Measurements from ENCODE around the gene SLC2A13. TPM values are rescaled to one million over a fixed set of nuclear protein-coding genes. Genes with fewer than 3 reads are reported as not detected.

Gene SLC2A13
- total RNA-seq, 1 experiment from 2014 or later, result 1.6 TPM

- H3F3A ChIP-seq (ENCODE audit: insufficient read depth, low read depth), result no peaks in the 10 kb centered on the region
- H3K4me1 ChIP-seq (replicated peaks; ENCODE audit: insufficient read depth), result no peaks in the 10 kb centered on the region
- CTCF ChIA-PET, result no interaction called here
- no peaks in the 10 kb centered on the region for H3K36me3 ChIP-seq (ENCODE audit: low read depth)
- H3K9me3 ChIP-seq (ENCODE audit: insufficient read depth, low read depth), result no peaks in the 10 kb centered on the region
- DNase-seq, result no peak
- no peak overlapping the region for H2AFZ ChIP-seq
- H3K4me3 ChIP-seq, result no peak overlapping the region
- no peaks in the 10 kb centered on the region for H3K27me3 ChIP-seq (ENCODE audit: insufficient read depth, low read depth)
- H3K79me2 ChIP-seq (ENCODE audit: low read depth), result no peaks in the 10 kb centered on the region
- H3K27ac ChIP-seq, result no peak overlapping the region
- no peaks in the 10 kb centered on the region for H4K20me1 ChIP-seq (ENCODE audit: insufficient read depth)
- intact Hi-C loops (cut with micrococcal nuclease; ENCODE audit: unreplicated experiment), result no loop called here
- H3K9me2 ChIP-seq (ENCODE audit: insufficient read depth), result 0 out of 2 replicates have a peak, but pooled peaks cover 3% of the 10 kb centered on the region
- BruUV-seq (replicated peaks), result no TSS peak
- TF ChIP-seq EZH2 (IDR thresholded peaks at IDR 0.05; ENCODE audit: low read depth), result no peak
- POLR2A ChIA-PET (ENCODE audit: unreplicated experiment), result interaction anchor here (0.7 kb wide), 1 partner anchor 19 kb away, joined by 4 read pairs; no protein-coding TSS in a partner anchor
- H3K4me2 ChIP-seq, result no peak overlapping the region
Measured at GRCh38 chr12:40058721-40059190, 47.1 kb downstream of the SLC2A13 start.

- TF ChIP-seq EZH2 (IDR thresholded peaks at IDR 0.05; ENCODE audit: low read depth) (no peak), CTCF (conservative IDR thresholded peaks at IDR 0.05) (no peak)
- Histone ChIP-seq H2AFZ (no peak overlapping the region), H3K9me3 (ENCODE audit: insufficient read depth, low read depth) (no peaks in the 10 kb centered on the region), H3K79me2 (ENCODE audit: low read depth) (no peaks in the 10 kb centered on the region), H3K9me2 (ENCODE audit: insufficient read depth) (0 out of 2 replicates have a peak, but pooled peaks cover 3% of the 10 kb centered on the region), H4K20me1 (ENCODE audit: insufficient read depth) (no peaks in the 10 kb centered on the region), H3K36me3 (ENCODE audit: low read depth) (no peaks in the 10 kb centered on the region), H3K27me3 (ENCODE audit: insufficient read depth, low read depth) (no peaks in the 10 kb centered on the region), H3K4me1 (replicated peaks; ENCODE audit: insufficient read depth) (no peaks in the 10 kb centered on the region), H3K4me3 (no peak overlapping the region), H3K27ac (no peak overlapping the region), H3K4me2 (no peak overlapping the region), H3F3A (ENCODE audit: insufficient read depth, low read depth) (no peaks in the 10 kb centered on the region)
- ChIA-PET POLR2A (ENCODE audit: unreplicated experiment) (interaction anchor here (0.6 to 0.7 kb wide), 2 partner anchors 163 to 184 kb away, joined by 4 to 5 read pairs; no protein-coding TSS in a partner anchor), CTCF (no interaction called here)
- BruUV-seq (replicated peaks), result no TSS peak
- intact Hi-C loops (cut with micrococcal nuclease; ENCODE audit: unreplicated experiment), result no loop called here
- no peak for DNase-seq
Measured at GRCh38 chr12:40056373-40056772, 49.5 kb downstream of the SLC2A13 start.

GRCh38 chr12:40055776-40056175 lies 50.1 kb downstream of the SLC2A13 start:
- Histone ChIP-seq H3K79me2 (ENCODE audit: low read depth) (no peaks in the 10 kb centered on the region), H3K4me2 (no peak overlapping the region), H3K4me3 (no peak overlapping the region), H3K27me3 (ENCODE audit: insufficient read depth, low read depth) (no peaks in the 10 kb centered on the region), H3K36me3 (ENCODE audit: low read depth) (no peaks in the 10 kb centered on the region), H3K27ac (no peak overlapping the region), H2AFZ (no peak overlapping the region), H3K9me2 (ENCODE audit: insufficient read depth) (0 out of 2 replicates have a peak, but pooled peaks cover 3% of the 10 kb centered on the region), H3K9me3 (ENCODE audit: insufficient read depth, low read depth) (no peaks in the 10 kb centered on the region), H3F3A (ENCODE audit: insufficient read depth, low read depth) (no peaks in the 10 kb centered on the region), H4K20me1 (ENCODE audit: insufficient read depth) (no peaks in the 10 kb centered on the region), H3K4me1 (replicated peaks; ENCODE audit: insufficient read depth) (no peaks in the 10 kb centered on the region)
- ChIA-PET CTCF (no interaction called here), POLR2A (ENCODE audit: unreplicated experiment) (no interaction called here)
- DNase-seq, result no peak
- no TSS peak for BruUV-seq (replicated peaks)
- TF ChIP-seq EZH2 (IDR thresholded peaks at IDR 0.05; ENCODE audit: low read depth) (no peak), CTCF (conservative IDR thresholded peaks at IDR 0.05) (no peak)
- intact Hi-C loops (cut with micrococcal nuclease; ENCODE audit: unreplicated experiment), result no loop called here

- Histone ChIP-seq H3K9me3 (ENCODE audit: insufficient read depth, low read depth) (no peaks in the 10 kb centered on the region), H4K20me1 (ENCODE audit: insufficient read depth) (no peaks in the 10 kb centered on the region), H3K4me2 (no peak overlapping the region), H3K9me2 (ENCODE audit: insufficient read depth) (0 out of 2 replicates have a peak, but pooled peaks cover 2% of the 10 kb centered on the region), H3K27me3 (ENCODE audit: insufficient read depth, low read depth) (no peaks in the 10 kb centered on the region), H3K27ac (no peak overlapping the region), H2AFZ (no peak overlapping the region), H3K79me2 (ENCODE audit: low read depth) (no peaks in the 10 kb centered on the region), H3K36me3 (ENCODE audit: low read depth) (no peaks in the 10 kb centered on the region), H3F3A (ENCODE audit: insufficient read depth, low read depth) (no peaks in the 10 kb centered on the region), H3K4me3 (no peak overlapping the region), H3K4me1 (replicated peaks; ENCODE audit: insufficient read depth) (no peaks in the 10 kb centered on the region)
- ChIA-PET POLR2A (ENCODE audit: unreplicated experiment) (no interaction called here), CTCF (no interaction called here)
- TF ChIP-seq CTCF (conservative IDR thresholded peaks at IDR 0.05) (no peak), EZH2 (IDR thresholded peaks at IDR 0.05; ENCODE audit: low read depth) (no peak)
- BruUV-seq (replicated peaks), result no TSS peak
- no peak for DNase-seq
- intact Hi-C loops (cut with micrococcal nuclease; ENCODE audit: unreplicated experiment), result no loop called here
Measured at GRCh38 chr12:40055228-40055579, 50.7 kb downstream of the SLC2A13 start.
